GM18870 (cell line): Measurements from ENCODE around the gene MAP7D3.
"Not testable (repeated sequence)": the region's sequence is repeated elsewhere in the genome, so short reads cannot be mapped to it uniquely, and the experiment has no call there.

Source experiments
- ATAC-seq: cut with Tn5 transposase; IDR thresholded peaks from one replicate; pipeline ENCODE4 v1.9.1; 2021; ENCODE audit warnings: moderate library complexity; ENCODE audit not compliant: unreplicated experiment

Gene MAP7D3

GRCh38 chrX:136183917-136184316 is 67.3 kb downstream of the MAP7D3 start:
- ATAC-seq: no peak

GRCh38 chrX:136183172-136183571 is 68.0 kb downstream of the MAP7D3 start:
- no peak for ATAC-seq

- ATAC-seq: no peak
These were observed 68.8 kb downstream of the MAP7D3 start for GRCh38 chrX:136182414-136182813.

GRCh38 chrX:136179133-136179532 is 72.1 kb downstream of the MAP7D3 start:
- no peak for ATAC-seq

GRCh38 chrX:136176399-136176825 is 74.8 kb downstream of the MAP7D3 start:
- no peak for ATAC-seq

- ATAC-seq: no peak
These were observed 79.8 kb downstream of the MAP7D3 start for GRCh38 chrX:136171420-136171819.

- no peak for ATAC-seq
These were observed 80.9 kb downstream of the MAP7D3 start for GRCh38 chrX:136170139-136170800.

GRCh38 chrX:136168929-136169735 is 82.1 kb downstream of the MAP7D3 start:
- ATAC-seq: no peak

- ATAC-seq: not testable (repeated sequence)
These were observed 83.2 kb downstream of the MAP7D3 start for GRCh38 chrX:136167989-136168388.

- ATAC-seq: no peak
These were observed 84.9 kb downstream of the MAP7D3 start for GRCh38 chrX:136166221-136166855.

- no peak for ATAC-seq
These were observed 85.8 kb downstream of the MAP7D3 start for GRCh38 chrX:136165406-136165805.

- ATAC-seq: no peak
These were observed 87.5 kb downstream of the MAP7D3 start for GRCh38 chrX:136163689-136164088.
